Stimulated activated CD8-positive, alpha-beta memory T cell treated with anti-CD3 and anti-CD28 coated beads, Interleukin-15, amount 100 ng/mL, for 24 hours (primary cell): ENCODE data around the gene PXMP4.
"Not testable (repeated sequence)": the region's sequence is repeated elsewhere in the genome, so short reads cannot be mapped to it uniquely, and the experiment has no call there.

Experiments
- DNase-seq: peaks from one replicate; pipeline ENCODE4 v3.0.0-alpha.2; 2020; ENCODE audit warnings: low read depth

The PXMP4 gene

DNA sequence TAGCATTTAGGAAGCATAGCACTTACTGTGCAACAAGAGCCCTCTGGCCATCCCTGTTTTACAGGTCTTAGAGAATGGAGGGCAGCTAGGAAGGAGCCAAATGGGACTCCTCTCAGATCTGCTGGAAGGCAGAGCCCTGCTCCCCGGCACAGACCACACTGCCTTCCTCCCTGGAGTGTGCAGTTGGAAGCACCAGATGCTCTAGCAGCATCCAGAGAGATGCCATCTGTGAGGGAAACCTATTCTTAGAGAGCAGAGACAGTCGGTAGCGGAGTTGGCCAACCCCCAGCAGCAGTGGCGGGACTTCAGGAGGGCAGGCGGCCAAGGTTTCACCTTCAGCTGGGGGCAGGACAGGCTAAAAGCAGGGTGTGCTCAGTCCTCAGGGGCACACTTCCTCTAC lies 17.2 kb downstream of the PXMP4 start:
- no peak for DNase-seq

DNA sequence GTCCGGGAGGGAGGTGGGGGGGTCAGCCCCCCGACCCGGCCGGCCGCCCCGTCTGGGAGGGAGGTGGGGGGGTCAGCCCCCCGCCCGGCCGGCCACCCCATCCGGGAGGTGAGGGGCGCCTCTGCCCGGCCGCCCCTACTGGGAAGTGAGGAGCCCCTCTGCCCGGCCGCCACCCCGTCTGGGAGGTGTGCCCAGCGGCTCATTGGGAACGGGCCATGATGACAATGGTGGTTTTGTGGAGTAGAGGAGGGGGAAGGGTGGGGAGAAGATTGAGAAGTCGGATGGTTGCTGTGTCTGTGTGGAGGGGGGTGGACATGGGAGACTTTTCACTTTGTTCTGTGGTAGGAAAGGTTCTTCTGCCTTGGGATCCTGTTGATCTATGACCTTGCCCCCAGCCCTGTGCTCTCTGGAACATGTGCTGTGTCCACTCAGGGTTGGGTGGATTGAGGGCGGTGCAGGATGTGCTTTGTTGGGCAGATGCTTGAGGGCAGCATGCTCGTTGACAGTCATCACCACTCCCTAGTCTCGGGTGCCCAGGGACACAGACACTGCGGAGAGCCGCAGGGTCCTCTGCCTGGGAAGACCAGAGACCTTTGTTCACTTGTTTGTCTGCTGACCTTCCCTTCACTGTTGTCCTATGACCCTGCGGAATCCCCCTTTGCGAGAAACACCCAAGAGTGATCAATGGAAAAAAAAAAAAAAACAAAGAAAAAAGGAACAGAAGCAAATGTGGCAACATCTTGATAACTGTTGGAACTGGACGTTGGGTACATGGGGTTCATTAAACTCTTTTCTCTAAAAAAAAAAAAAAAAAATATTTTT lies 18.3 kb downstream of the PXMP4 start:
- no peak for DNase-seq

DNA sequence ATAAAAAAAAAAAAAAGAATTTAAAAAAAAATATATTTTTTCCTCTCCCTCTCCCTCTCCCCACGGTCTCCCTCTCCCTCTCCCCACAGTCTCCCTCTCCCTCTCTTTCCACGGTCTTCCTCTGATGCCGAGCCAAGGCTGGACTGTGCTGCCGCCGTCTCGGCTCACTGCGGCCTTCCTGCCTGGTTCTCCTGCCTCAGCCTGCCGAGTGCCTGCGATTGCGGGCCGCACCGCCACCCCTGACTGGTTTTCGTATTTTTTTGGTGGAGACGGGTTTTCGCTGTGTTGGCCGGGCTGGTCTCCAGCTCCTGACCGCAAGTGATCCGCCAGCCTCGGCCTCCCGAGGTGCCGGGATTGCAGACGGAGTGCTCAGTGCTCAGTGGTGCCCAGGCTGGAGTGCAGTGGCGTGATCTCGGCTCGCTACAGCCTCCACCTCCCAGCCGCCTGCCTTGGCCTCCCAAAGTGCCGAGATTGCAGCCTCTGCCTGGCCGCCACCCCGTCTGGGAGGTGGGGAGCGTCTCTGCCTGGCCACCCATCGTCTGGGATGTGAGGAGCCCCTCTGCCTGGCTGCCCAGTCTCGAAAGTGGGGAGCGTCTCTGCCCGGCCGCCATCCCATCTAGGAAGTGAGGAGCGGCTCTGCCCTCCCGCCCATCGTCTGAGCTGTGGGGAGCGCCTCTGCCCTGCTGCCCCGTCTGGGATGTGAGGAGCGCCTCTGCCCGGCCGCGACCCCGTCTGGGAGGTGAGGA lies 19.2 kb downstream of the PXMP4 start:
- not testable (repeated sequence) for DNase-seq

DNA sequence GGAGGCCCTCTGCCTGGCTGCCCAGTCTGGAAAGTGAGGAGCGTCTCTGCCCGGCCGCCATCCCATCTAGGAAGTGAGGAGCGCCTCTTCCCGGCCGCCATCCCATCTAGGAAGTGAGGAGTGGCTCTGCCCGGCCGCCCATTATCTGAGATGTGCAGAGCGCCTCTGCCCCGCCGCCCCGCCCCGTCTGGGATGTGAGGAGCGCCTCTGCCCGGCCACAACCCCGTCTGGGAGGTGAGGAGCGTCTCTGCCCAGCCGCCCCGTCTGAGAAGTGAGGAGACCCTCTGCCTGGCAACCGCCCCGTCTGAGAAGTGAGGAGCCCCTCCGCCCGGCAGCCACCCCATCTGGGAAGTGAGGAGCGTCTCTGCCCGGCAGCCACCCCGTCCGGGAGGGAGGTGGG lies 21.1 kb downstream of the PXMP4 start:
- not testable (repeated sequence) for DNase-seq

DNA sequence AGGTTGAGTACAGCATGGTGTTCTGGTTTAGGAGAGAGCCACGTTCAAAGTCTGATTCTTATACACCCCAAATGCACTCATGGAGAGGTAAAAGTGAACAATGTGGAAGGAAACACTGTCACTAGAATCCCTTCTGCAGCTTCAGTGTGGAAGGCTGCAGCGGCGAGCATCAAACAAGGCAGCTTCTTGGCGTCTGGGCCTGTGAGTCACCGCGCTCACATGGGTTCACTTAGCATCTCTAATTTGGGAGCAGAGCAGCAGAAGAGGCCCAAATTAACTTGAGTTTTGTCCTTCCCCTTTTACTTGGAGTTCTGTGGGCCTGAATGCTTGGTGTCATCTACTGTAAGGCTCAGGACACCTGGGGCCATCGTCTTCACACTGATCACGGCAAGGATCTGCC lies 23.0 kb downstream of the PXMP4 start:
- no peak for DNase-seq

- no peak for DNase-seq
Measured at GRCh38 chr20:33696448-33696847, 23.7 kb downstream of the PXMP4 start.

- DNase-seq = no peak
Measured at GRCh38 chr20:33694639-33695012, 25.5 kb downstream of the PXMP4 start.

- DNase-seq = no peak
Measured at GRCh38 chr20:33693741-33694638, 26.1 kb downstream of the PXMP4 start.

- no peak for DNase-seq
Measured at GRCh38 chr20:33693289-33693688, 26.8 kb downstream of the PXMP4 start.

- DNase-seq = no peak
Measured at GRCh38 chr20:33689973-33690372, 30.1 kb downstream of the PXMP4 start.

DNA sequence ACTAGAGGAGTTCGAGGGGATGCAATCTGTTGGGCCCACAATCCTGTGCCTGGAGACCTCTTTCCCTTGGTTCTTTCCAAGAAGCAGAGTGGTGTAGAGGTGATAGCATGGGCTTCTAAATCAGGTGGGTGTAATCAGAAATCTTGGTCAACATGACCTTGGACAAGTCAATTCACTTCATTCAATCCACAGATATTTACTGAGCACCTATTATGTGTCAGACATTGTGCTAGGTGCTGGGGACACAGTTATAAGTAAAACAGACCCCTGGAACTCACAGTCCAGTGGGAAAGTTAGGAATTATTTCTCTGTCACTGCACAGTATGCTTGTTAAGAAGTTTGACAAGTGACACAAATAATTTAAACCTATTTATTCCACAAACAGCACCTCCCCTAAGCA lies 30.6 kb downstream of the PXMP4 start:
- no peak for DNase-seq

GRCh38 chr20:33688938-33689424 lies 31.1 kb downstream of the PXMP4 start:
- no peak for DNase-seq

DNA sequence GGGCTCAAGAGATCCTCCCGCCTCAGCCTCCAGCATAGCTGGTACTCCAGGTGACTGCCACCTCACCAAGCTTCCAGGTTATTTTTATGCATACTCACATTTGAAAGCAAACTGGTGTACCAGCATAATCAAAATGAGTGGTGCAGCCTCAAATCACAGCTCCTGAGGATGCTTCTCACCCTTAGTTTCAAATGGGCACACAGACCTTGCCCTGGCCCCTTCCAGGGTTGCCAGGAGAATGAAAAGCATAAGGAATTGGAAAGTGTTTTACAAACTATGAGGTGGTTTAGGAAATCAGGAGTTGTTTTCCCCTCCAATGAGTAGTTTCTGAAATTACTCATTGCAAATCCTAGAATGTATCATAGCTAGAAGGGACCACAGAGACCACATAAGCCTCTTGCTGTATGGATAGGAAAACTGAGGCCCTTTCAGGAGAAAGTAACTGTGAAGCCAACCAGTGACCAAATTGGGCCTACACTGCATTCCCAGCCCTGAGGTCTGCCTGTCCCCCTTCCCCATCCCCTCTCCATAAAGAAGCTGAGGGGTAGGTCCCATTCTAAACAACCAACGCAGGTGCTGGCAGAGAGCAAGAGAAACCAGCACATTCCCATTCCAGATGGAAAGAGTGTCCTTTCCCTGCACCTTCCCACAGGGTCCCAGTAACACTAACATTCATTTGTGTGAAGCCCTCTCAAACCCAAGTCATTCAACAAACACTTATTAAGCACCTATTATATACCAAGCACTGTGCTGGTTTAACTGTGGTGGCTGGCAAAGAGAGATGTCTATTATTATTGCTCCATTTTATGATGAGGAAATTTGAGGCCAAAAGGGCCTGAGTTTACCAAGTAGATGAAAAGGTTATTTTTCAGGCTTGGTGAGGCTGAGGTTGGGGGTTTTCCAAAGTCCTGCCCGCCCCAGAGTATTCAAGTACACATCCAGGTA lies 31.8 kb downstream of the PXMP4 start:
- DNase-seq = no peak

- no peak for DNase-seq
Measured at GRCh38 chr20:33687370-33687915, 32.7 kb downstream of the PXMP4 start.

GRCh38 chr20:33686984-33687366 lies 33.1 kb downstream of the PXMP4 start:
- DNase-seq = no peak

- DNase-seq = peak; percentile 89
Measured at GRCh38 chr20:33686100-33686983, 33.8 kb downstream of the PXMP4 start, which contains the start of gene E2F1. Gene E2F1, minus strand, starts transcription at chr20:33686385. Its CDS starts 121 bp downstream, at chr20:33686264.

GRCh38 chr20:33685328-33686099 lies 34.6 kb downstream of the PXMP4 start:
- DNase-seq = no peak

- no peak for DNase-seq
Measured at GRCh38 chr20:33684533-33685327, 35.4 kb downstream of the PXMP4 start.
